ENCODE data around the gene VN1R2.
A peak's percentile ranks its signal among the peaks of the same experiment; 100 is the strongest.
"Not testable (repeated sequence)": the region's sequence is repeated elsewhere in the genome, so short reads cannot be mapped to it uniquely, and the experiment has no call there.

Gene VN1R2

GRCh38 chr19:53257715-53258342 is at the start of gene VN1R2:
VN1R2 (plus strand) TSS chr19:53258292; CDS start chr19:53258376, 84 bp downstream.
- not testable (repeated sequence) for DNase-seq

GRCh38 chr19:53211554-53211953 is 46.5 kb upstream of the VN1R2 start:
- not testable (repeated sequence) for DNase-seq

- no peak for DNase-seq
Measured at GRCh38 chr19:53212703-53213320, 45.3 kb upstream of the VN1R2 start.

GRCh38 chr19:53222716-53223115 is 35.4 kb upstream of the VN1R2 start:
- not testable (repeated sequence) for DNase-seq

- no peak for DNase-seq
Measured at GRCh38 chr19:53224606-53225005, 33.5 kb upstream of the VN1R2 start.

- no peak for DNase-seq
Measured at GRCh38 chr19:53237114-53237777, 20.8 kb upstream of the VN1R2 start.

GRCh38 chr19:53246498-53246897 is 11.6 kb upstream of the VN1R2 start:
- no peak for DNase-seq

GRCh38 chr19:53254411-53255341 is 3.4 kb upstream of the VN1R2 start, which contains the start of gene ZNF677:
ZNF677 (minus strand) TSS chr19:53254873; CDS start chr19:53251550, 3,323 bp downstream.
- no peak for DNase-seq

GRCh38 chr19:53267623-53268022 is 9.5 kb downstream of the VN1R2 start, which contains the start of gene VN1R4:
VN1R4 (minus strand) TSS chr19:53267723; CDS start chr19:53267665, 58 bp downstream.
- DNase-seq: not testable (repeated sequence)

- not testable (repeated sequence) for DNase-seq
Measured at GRCh38 chr19:53269861-53270260, 11.8 kb downstream of the VN1R2 start.

- no peak for DNase-seq
Measured at GRCh38 chr19:53272044-53272443, 14.0 kb downstream of the VN1R2 start.

GRCh38 chr19:53275480-53275879 is 17.4 kb downstream of the VN1R2 start:
- DNase-seq: no peak

GRCh38 chr19:53281947-53282346 is 23.9 kb downstream of the VN1R2 start:
- not testable (repeated sequence) for DNase-seq

- no peak for DNase-seq
Measured at GRCh38 chr19:53285087-53285486, 27.0 kb downstream of the VN1R2 start.

GRCh38 chr19:53290758-53291549 is 32.9 kb downstream of the VN1R2 start:
- no peak for DNase-seq

GRCh38 chr19:53294786-53295441 is 36.8 kb downstream of the VN1R2 start:
- no peak for DNase-seq

GRCh38 chr19:53301341-53301740 is 43.2 kb downstream of the VN1R2 start:
- DNase-seq: not testable (repeated sequence)

GRCh38 chr19:53308339-53308811 is 50.3 kb downstream of the VN1R2 start:
- peak; percentile 19 for DNase-seq
